ENCODE measurements around the gene SIT1.
"Not testable (repeated sequence)": the region's sequence is repeated elsewhere in the genome, so short reads cannot be mapped to it uniquely, and the experiment has no call there.

SIT1 gene

DNA sequence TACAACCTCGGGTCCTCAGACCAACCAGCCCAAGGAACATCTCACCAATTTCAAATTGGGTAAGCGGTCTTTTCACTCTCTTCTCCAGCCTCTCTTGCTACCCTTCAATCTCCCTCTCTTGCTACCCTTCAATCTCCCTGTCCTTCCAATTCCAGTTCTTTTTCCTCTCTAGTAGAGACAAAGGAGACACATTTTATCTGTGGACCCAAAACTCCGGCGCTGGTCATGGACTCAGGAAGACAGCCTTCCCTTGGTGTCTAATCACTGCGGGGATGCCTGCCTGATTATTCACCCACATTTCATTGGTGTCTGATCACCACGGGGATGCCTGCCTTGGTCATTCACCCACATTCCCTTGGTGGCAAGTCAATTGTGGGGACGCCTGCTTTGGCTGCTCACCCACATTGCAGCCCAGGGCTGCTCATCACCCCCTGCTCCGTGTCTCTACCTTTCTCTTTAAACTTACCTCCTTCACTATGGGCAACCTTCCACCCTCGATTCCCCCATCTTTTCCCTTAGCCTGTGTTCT is 13.2 kb downstream of the SIT1 start:
- DNase-seq (ENCODE audit: low read depth, low spot score): not testable (repeated sequence)

DNA sequence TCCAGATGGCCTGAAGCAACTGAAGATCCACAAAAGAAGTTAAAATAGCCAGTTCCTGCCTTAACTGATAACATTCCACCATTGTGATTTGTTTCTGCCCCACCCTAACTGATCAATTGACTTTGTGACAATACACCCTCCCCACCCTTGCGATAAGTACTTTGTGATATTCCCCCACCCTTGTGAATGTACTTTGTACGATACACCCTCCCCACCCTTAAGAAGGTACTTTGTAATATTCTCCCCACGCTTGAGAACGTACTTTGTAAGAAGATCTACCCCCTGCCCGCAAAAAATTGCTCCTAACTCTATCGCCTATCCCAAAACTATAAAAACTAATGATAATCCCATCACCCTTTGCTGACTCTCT is 13.9 kb downstream of the SIT1 start:
- not testable (repeated sequence) for DNase-seq (ENCODE audit: low read depth, low spot score)

DNA sequence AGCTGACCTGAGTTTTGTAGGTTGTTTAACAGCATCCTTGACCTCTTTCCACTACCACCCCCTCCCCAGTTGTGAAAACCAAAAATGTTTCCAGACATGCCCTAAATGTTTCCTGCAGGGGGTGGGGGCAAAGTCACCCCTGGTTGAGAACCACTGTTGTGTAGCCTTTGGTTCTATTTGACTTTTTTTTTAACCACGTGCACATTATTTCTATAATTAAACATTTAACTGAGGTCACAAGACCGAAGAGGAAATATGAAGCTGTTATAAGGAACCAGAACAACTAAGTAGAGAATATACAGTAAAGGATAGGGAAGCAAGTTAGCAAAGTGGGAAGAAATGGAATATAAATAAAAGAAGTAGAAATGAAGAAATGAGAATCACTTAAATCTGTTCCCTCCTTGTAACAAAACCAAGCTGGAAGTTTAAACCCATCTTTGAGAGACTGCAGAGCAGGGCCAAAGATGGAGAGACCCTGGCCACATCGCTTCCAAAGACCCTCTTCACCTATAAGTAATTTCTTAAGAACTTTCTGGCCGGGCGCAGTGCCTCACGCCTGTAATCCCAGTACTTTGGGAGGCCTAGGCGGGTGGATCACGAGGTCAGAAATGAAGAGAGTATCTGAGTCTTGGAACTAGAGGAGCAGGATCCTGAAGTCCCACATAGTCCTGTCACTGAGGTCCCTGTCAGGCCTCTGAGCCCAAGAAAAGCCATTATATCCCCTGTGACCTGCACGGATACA is 14.4 kb downstream of the SIT1 start:
- DNase-seq (ENCODE audit: low read depth, low spot score): no peak

DNA sequence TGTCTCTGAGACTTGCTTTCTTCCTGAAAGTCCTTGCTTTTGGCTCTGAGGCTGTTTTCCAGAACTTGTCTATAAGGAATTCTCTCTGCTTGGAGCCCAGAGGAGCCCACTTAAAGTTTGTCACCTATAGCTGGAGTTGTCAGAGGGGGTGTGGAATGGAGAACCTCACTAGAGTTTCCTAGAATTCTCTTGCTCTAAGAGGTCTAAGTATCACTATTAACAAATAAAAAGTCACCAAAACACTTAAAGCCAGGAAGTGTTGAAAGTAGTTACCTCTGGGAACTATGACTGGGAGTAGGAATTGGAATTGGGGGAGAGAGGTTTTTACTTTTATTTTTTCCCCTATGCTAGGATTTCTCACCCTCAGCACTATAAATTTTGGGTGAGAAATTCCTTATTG is 15.0 kb downstream of the SIT1 start:
- DNase-seq (ENCODE audit: low read depth, low spot score): no peak

DNA sequence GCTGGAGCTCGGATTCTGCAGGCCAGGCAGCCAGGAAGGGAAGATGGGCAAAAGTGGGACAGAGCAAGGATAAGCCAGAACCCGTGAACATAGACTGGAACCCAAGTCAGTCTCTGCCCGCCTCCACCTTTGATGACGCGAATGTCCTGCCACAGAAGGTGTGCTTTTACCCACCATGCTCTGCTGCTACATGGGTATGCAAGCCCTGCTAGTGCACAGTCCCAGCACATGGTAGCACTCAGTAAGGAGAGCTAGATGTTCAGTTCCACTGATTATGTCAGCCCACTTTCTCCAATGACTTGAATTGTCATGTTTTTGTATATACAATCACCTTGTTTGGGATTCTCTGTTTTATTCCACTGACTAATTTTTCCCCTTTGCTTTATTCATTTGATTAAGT is 21.1 kb downstream of the SIT1 start:
- DNase-seq (ENCODE audit: low read depth, low spot score): no peak

DNA sequence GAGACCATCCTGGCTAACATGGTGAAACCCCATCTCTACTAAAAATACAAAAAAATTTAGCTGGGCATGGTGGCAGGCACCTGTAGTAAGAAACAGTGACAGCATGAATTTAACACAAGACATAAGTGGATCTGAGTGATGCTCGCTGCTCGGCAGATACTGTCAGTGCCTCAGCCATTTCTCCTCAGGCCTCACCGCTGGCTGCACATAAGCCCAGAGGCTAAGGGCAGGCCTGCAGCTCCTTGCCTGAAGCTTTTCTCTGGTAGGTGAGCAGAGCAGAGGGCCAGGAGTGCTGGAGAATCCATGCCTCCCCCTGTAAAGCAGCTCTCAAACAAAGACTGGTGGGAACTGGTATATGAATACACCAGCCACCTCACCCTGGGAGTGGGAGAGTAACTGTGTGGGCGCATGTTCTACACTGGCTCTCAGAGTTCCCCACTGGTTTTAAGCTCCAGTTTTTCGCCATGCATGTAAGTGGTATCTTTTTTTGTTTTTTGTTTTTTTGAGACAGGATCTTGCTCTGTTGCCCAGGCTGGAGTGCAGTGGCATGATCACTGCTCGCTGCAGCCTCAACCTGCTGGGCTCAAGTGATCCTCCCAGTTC is 22.2 kb downstream of the SIT1 start:
- no peak for DNase-seq (ENCODE audit: low read depth, low spot score)

DNA sequence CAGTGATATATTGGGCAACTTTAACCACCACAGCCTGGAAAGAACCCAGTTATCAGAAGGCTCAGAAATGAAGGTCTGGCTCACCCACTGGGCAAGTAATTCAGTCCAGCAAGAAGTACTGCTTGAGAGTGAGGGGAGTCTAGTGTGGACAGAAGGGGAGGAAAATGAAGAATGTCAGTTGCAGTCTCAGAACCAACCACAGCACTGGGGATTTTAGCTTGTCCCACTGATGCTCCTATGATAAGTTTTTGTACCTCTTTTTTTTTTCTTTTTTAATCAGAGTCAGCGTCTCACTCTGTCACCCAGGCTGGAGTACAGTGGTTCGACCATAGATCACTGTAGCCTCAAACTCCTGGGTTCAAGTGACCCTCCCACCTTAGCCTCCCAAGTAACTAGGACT is 23.2 kb downstream of the SIT1 start:
- DNase-seq (ENCODE audit: low read depth, low spot score): no peak

DNA sequence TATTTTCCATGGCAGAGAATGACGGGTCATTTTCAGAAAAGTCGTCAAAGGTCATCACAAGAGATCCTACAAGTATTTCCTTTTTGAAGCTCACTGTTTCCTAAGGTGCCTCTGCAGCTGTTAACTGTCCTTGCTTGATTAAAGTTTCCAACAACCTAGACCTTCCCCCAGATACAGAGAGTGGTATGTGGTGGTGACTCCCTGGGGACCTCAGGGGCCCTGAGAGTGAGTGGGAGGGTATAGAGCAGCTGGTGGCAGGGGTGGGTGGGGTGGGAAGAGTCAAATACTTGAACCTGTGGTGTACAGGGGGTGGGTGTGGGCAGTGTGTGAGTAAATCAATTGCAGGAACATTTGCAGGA is 31.0 kb downstream of the SIT1 start:
- DNase-seq (ENCODE audit: low read depth, low spot score): no peak

DNA sequence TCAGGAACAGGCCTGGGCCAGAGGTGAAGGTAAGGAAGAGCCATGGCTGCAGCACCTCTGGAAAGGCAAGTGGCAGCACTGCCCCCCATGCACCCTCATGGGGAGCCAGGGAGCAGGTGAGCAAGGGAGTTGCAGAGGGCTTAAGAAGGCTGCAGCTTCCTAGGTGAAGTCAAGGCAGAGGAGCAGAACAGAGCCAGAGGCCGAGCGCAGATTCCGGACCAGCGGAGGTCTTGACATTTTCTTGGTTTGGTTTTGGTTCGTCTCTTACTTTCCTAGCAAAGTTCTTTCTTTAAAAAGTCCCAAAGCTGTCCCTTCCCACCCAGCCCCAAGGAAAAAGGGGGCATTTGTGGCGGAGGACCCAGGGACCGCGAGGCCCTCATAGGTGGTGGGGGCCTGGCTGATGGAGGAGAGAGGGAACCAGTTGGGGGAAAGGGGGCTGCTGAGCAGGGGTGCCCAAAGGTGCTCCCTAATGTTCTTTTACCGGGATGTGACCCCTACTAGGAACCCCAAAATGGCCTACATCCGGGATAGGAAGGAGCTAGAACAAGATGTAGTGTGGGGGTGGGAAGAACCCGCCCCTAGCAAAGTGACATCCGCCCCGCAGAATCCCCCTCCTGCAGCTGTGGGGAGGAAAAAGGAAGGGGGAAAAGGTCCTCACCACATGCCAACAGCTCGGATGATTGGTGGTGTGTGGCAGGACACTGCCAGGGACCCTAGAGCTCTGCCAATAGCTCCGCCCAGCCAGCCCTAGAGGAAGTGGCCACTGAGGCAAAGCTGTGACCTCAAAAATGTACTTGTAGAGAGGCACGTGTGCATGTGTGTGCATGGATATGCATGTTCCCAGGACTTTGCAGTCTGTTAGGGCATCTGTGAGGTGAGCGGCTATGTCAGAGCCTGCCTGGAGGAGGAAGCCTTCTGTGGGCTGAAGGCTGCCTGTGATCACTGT is 31.6 kb downstream of the SIT1 start:
- no peak for DNase-seq (ENCODE audit: low read depth, low spot score)

DNA sequence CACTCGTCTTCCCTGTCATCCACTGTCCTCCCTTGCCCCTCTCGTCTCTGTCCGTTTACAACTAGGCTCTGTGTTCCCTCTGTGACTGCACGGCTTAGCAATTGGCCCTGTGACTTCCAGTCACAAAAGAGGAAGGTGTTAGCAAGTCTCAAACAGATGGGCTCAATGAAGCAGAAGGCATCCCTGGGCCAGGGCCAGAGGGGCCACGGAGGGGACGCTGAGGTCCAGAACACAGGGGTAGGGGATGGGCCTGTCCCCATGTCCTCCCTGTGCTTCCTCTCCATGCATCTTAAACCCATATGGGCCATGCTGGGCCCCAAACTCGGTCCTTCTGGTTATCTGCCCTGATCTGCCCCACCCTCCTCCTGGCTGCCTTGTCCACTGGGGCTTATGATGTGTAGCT is 32.4 kb downstream of the SIT1 start, which contains the start of gene CD72:
Gene CD72 (minus strand): TSS at position 89 of the 403 bp plus-strand sequence. CDS start 110 bp downstream, outside the sequence.
- no peak for DNase-seq (ENCODE audit: low read depth, low spot score)

DNA sequence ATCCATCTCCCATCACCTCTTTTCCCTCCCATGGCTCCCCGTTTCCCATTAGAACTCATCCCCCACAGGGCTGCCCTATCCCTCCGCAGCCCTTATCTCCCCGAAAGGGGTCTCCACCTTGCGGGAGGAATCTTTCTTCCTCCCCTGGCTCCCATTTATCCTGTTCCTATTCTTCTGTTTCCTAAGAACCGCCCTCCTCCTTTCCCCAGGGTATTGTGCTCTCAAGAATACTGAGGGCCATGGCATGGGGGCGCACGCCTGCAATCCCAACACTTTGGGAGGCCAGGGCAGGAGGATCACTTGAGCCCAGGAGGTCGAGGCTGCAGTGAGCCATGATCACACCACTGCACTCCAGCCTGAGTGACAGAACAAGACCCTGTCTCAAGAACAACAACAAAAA is 33.2 kb downstream of the SIT1 start:
- DNase-seq (ENCODE audit: low read depth, low spot score): no peak

DNA sequence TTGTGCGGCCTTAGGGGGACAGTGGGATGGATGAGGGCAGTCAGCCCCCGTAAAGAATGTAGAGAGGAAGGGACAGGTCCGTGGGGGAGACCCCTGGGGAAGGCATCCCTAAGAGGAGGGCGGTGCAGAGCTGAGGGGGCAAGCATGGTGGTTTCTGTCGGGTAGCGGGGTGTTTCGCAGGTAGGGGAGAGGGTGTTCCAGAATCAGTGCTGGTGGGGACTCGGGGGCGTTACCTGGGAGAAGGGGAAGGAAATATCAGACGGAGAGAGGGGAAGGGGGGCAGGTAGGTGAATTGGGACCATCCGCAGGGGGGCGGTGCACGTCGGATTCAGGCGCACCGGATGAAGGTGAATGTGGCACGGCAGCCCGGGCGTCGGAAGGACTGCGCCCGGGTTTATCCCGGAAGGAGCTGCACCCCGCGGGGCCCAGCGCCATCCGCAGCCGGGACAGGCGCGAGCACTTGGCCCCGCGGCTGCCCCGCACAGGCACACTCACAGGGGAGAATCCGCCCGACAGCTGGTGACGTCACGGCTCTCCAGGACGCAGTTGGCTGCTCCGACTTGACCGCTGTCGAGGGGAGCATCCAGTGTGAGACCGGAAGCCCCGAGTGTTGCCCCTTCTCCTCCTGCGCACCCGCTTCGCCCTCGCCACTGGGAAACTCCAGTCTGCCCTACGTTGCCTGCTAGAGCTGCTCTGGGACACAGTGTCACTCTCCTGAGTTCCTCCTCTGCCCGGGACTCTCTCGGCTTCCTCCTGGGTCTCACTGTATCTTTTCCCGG is 33.9 kb downstream of the SIT1 start:
- peak; percentile 41 for DNase-seq (ENCODE audit: low read depth, low spot score)

DNA sequence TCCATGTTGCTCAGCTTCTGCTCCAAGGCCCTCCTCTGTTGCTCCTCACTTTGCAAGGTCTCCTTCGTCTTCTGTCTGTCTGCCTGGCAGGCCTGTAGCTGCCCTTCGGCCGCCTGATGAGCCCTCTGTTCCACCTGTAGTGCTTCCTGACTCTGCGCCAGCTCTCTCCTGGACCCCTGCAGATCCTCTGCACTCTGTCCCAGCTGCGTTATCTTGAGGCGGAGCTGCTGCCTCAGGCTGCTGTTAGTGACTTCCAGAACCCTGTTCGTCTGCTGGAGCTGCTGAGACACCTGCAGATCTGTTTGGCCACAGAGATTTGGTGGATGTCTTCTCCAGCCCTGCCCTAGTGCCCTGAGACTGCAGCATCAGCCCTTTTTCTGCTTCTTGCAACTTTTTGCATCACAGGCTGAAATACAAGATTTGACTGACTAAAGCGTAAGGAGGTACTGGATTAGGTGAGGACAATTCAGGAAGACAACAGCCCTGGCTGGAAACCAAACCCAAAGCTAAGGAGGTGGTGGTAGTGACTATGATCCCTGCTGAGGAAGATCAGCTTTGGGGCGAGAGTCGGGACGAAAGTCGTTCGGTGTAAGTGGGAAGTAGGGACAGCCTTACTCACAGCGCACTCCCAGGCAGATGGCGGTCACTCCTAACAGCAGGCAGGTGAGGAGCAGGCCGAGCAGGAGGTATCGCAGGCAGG is 34.6 kb downstream of the SIT1 start:
- DNase-seq (ENCODE audit: low read depth, low spot score): peak; percentile 36

DNA sequence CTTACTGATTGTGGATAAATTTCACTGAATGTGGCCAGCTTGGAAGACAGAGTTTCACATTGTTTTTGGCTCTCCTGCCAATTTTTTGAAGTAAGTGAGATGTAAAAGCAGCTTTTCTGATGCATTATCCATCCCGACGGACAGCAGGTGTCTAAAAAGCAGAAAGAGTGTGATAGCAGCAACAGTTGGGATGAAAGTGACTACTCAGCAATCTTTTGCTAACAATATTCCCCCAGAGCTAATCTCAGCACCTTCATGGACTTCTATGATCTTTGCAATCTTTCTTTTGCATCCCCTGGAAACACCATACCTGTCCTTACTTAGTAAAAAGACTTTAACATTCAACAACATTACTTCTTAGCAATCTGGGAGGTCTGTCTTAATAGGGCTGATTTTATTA is 37.9 kb downstream of the SIT1 start:
- DNase-seq (ENCODE audit: low read depth, low spot score): no peak

DNA sequence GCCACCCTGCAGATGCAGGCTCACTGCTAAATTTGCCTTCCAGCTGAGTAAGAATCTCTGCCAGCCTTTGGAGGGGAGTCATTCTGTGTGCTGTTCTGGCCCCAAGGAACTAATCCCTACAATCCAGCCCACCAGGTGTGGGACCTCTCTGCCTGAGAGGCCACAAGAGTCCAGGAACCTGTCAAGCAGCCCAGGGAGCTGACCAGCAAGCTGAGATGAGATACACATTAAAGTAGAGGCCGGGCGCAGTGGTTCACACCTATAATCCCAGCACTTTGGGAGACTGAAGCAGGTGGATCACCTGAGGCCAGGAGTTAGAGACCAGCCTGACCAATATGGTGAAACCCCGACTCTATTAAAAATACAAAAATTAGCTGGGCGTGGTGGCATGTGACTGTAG is 38.7 kb downstream of the SIT1 start:
- DNase-seq (ENCODE audit: low read depth, low spot score): not testable (repeated sequence)

DNA sequence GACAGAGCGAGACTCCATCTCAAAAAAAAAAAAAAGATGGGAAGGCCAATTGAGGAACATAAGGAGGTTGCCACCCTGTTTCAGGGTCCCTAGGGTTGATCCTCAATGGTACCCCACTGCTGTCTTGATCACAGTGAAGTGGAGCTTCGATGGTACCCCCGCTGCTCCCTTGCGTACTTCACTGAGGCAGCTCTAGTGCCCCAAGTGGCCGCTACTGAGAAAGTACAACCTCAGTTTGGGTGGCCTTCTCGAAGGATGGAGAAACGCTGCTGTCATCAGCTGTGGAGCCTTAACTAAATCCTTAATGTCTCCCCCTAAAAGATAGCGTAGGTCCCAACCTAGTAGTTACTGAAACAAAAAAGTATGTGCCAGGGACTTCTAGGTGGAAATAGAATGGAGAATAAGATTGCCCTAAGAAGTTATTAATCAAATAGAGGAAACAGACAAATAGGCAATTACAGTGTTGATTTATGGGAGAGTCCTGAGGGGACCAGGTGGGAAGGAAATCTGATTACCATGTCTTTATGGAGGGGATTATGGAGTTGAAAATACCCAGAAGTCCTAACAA is 39.4 kb downstream of the SIT1 start:
- DNase-seq (ENCODE audit: low read depth, low spot score): peak; percentile 28

DNA sequence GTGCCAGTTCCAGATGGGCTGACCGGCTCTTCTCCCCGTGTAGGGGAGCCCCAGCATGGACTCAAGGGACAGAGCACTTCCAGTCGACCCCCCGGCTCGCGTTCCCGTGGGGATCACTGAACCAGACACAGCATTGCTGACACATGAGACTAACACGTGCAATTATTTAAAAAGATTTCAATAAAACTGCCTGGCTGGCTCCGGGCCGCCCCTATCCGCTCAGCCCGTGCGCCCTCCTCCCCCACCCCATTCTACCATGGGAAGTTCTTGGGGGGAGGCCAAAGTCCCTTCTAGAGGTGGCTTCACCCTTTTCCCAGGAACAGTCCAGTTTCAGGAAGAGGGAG is 40.9 kb downstream of the SIT1 start:
- DNase-seq (ENCODE audit: low read depth, low spot score): no peak

DNA sequence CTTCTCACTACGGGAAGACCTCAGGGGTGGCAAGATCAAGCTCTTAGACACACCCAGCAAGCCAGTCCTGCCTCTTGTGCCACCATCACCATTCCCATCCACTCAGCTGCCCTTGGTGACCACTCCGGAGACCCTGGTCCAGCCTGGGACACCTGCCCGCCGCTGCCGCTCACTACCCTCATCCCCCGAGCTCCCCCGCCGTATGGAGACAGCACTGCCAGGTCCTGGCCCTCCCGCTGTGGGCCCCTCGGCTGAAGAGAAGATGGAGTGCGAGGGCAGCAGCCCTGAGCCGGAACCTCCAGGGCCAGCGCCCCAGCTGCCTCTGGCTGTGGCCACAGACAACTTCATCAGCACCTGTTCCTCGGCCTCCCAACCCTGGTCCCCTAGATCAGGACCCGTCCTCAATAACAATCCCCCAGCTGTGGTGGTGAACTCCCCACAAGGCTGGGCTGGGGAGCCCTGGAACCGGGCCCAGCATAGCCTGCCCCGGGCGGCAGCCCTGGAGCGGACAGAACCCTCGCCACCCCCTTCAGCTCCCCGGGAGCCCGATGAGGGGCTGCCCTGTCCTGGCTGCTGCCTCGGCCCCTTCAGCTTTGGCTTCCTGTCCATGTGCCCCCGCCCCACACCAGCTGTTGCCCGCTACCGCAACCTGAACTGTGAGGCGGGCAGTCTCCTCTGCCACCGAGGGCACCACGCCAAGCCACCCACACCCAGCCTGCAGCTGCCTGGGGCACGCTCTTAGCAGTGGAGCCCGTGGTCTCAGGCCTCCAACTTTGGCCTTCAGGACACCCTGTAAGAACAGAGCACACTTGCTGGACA is 41.5 kb downstream of the SIT1 start:
- DNase-seq (ENCODE audit: low read depth, low spot score): no peak

DNA sequence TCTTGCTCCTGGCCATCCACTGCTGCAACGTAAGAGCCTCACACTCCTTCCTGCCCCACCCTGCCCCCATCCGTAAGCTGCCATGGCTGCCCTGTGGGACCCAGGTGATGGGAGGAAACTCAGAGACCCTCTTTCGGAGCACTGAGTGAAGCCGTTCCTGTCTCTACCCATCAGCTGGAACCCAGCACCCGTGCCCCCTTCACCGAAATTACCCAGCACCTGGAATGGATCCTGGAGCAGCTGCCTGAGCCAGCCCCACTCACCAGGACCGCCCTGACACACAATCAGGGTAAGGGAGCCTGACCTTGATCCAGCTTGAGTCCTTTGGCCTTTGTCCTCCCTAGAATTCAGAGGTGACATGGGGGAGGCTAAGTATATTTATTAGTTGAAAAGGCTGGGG is 42.5 kb downstream of the SIT1 start:
- no peak for DNase-seq (ENCODE audit: low read depth, low spot score)

DNA sequence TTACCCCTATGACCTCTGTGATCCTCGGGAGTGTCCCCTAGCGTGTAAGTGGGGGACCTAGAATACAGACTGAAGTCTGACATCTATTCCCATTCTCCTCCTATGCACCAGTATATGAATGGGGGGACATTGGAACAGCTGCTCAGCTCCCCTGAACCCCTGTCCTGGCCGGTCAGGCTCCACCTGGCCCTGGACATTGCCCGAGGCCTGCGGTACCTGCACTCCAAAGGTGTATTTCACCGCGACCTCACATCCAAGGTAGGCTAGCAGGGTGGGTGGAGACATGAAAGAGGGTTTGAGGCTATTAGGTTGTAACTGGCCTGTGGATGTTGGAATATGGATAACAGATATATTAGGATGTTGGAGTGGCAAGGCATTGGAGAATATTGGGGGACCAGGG is 44.0 kb downstream of the SIT1 start:
- DNase-seq (ENCODE audit: low read depth, low spot score): no peak

All from ELF-1 (cell line).